K562 (cell line): ENCODE data around the gene SCYL1. TPM values are rescaled to one million over a fixed set of nuclear protein-coding genes. Genes with fewer than 3 reads are reported as not detected.
A peak's percentile ranks its signal among the peaks of the same experiment; 100 is the strongest.

Source experiments
- AFF1 ChIP-seq, 2 experiments: fragments of 450-650 bp; IDR thresholded peaks; 2 replicates each; pipeline ENCODE4 v1.6.1; 2018; ENCODE audit warnings: mild to moderate bottlenecking in 2 of 2, low read depth in 1 of 2; ENCODE audit not compliant: partially characterized antibody in 2 of 2
- ARHGAP35 ChIP-seq: fragments of 450-650 bp; IDR thresholded peaks from 2 replicates; pipeline ENCODE4 v1.6.1; 2018; ENCODE audit not compliant: partially characterized antibody
- CCNT2 ChIP-seq: IDR thresholded peaks from 2 replicates; pipeline ENCODE4 v1.6.1; 2011; ENCODE audit warnings: borderline replicate concordance, low read depth, mild to moderate bottlenecking, moderate library complexity, mixed read lengths, low read length; ENCODE audit not compliant: insufficient read length; ENCODE audit errors: extremely low read depth
- ETV5 ChIP-seq: sonication (generic); formaldehyde crosslinking; IDR thresholded peaks from 2 replicates; pipeline ENCODE4 v1.4.0; 2020; ENCODE audit warnings: low read depth, mild to moderate bottlenecking, missing genetic modification reagents
- HIVEP1 ChIP-seq: fragments of 250-450 bp; sonication (Bioruptor Pico); IDR thresholded peaks from 2 replicates; pipeline ENCODE4 v1.4.0; 2020; ENCODE audit warnings: mild to moderate bottlenecking
- MECOM ChIP-seq: fragments of 250-450 bp; sonication (Bioruptor Pico); IDR thresholded peaks from 2 replicates; pipeline ENCODE4 v1.8.0; 2022; ENCODE audit warnings: inconsistent platforms
- NR0B1 ChIP-seq: fragments of 450-650 bp; IDR thresholded peaks from one replicate; pipeline ENCODE4 v1.6.1; 2018; ENCODE audit warnings: mild to moderate bottlenecking, moderate library complexity; ENCODE audit not compliant: partially characterized antibody
- RBM17 ChIP-seq: fragments of 200-400 bp; formaldehyde crosslinking; IDR thresholded peaks from 2 replicates; pipeline ENCODE4 v1.6.1; 2017; ENCODE audit warnings: low read depth, mild to moderate bottlenecking, low read length, borderline replicate concordance
- SMARCB1 ChIP-seq: IDR thresholded peaks from 2 replicates; pipeline ENCODE4 v1.6.1; 2011; ENCODE audit warnings: improper control_type of control experiment, low read depth; ENCODE audit not compliant: insufficient read length
- ZBTB33 ChIP-seq: sonication (generic); formaldehyde crosslinking; IDR thresholded peaks from 2 replicates; pipeline ENCODE4 v1.8.1; 2023; ENCODE audit warnings: mild to moderate bottlenecking, missing genetic modification reagents
- ZBTB7A ChIP-seq: IDR thresholded peaks from 2 replicates; pipeline ENCODE4 v1.6.1; 2011; ENCODE audit warnings: low read depth, mild to moderate bottlenecking, low read length, moderate library complexity, borderline replicate concordance; ENCODE audit not compliant: control insufficient read depth
- ZFP30 ChIP-seq: fragments of 250-450 bp; sonication (Bioruptor Pico); IDR thresholded peaks from 2 replicates; pipeline ENCODE4 v1.8.0; 2022; ENCODE audit warnings: moderate library complexity, mild to moderate bottlenecking, inconsistent platforms, borderline replicate concordance
- ZNF253 ChIP-seq: fragments of 250-450 bp; sonication (Bioruptor Pico); conservative IDR thresholded peaks from 2 replicates; pipeline ENCODE4 v1.6.1; 2021; ENCODE audit warnings: mild to moderate bottlenecking
- ZNF436 ChIP-seq: fragments of 250-450, 450-650 bp; sonication (Bioruptor Pico); formaldehyde crosslinking; IDR thresholded peaks from 2 replicates; pipeline ENCODE4 v1.7.0; 2020; ENCODE audit warnings: mild to moderate bottlenecking
- polyA plus RNA-seq, 8 experiments: library from polyadenylated mRNA; depleted of rRNA in 4 of 8; stranded (reverse) in 5 of 8; unstranded in 3 of 8; fragments of >200 nt; fragmentation: Nextera tagmentation in 2 of 8; fragmentation: Illumina TruSeq in 1 of 8; extraction: Ambion mirVana in 2 of 8; extraction: Trizol in 1 of 8; gene quantifications; 2 replicates each; pipeline versions ENCODE4 v1.2.1 to v1.2.3, GENCODE V29; 2011 to 2014; ENCODE audit warnings: inconsistent platforms in 1 of 8, missing spikeins in 1 of 8
- total RNA-seq, 7 experiments: library from RNA; depleted of rRNA in 6 of 7; stranded (reverse); fragments of >200 nt in 6 of 7; fragmentation: Illumina TruSeq in 2 of 7; extraction: Trizol in 2 of 7; gene quantifications; 2 replicates each; pipeline versions ENCODE4 v1.2.1 to v1.2.3, GENCODE V29; 2011 to 2021; ENCODE audit warnings: low replicate concordance in 1 of 7
- TF ChIP-seq, protein P1 (sequence below): sonication (generic); formaldehyde crosslinking; IDR thresholded peaks from 2 replicates; pipeline ENCODE4 v1.8.0; 2022; ENCODE audit warnings: mild to moderate bottlenecking, missing genetic modification reagents
- TF ChIP-seq, protein P2 (sequence below): fragments of 250-450 bp; sonication (Bioruptor Pico); IDR thresholded peaks from 2 replicates; pipeline ENCODE4 v1.5.0; 2021; ENCODE audit warnings: mild to moderate bottlenecking, borderline replicate concordance

Gene SCYL1
- total and polyA plus RNA-seq, 9 of the 15 experiments (the other 6 are each of a cell fraction or from before 2014, with no cell fraction given): 1.9 to 145 (median 57.6) TPM

DNA sequence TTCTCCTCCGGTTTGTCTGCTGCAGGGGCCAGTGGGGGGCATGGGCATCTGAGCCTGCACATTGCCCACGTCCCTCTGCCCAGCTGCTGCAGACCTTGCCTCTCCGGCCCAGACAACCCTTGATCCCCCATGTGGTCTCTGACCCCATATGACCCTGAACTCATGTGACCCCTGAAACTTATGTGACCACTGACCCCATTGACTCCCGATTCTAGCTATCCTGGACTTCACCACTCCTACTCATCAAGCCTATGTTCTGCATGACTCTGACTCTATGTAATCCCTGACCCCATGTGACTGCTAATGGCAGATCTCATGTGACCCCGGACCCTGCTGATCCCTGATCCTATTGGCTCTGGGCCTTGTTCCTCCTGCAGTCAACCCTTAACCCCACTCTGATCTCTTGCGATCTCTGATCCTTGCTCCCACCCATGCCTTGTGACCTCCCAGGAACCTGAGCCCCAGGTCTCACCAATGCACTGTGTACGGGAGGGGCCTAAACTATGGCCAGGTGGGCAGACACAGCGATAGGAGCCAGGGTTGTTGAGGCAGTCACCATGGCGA is 27.6 kb downstream of the SCYL1 start (continued):
- TF ChIP-seq ZBTB7A (0 out of 2 replicates have a peak, but pooled peaks have one; percentile 4), CCNT2 (no peak), ZBTB33 (CRISPR knock-in tag) (0 out of 2 replicates have a peak, but pooled peaks have one; percentile 75), ETV5 (CRISPR knock-in tag) (no peak), SMARCB1 (no peak), ZNF253 (no peak), RBM17 (no peak), AFF1 (IDR thresholded peaks at IDR 0.05; ENCODE audit: low read depth in 1 of 2, partially characterized antibody in 2 of 2) (no peak), ARHGAP35 (no peak), MECOM (no peak), HIVEP1 (CRISPR knock-in tag) (no peak), ZNF436 (CRISPR knock-in tag) (no peak), NR0B1 (no peak), ZFP30 (CRISPR knock-in tag) (no peak)
- TF ChIP-seq, protein P1, sequence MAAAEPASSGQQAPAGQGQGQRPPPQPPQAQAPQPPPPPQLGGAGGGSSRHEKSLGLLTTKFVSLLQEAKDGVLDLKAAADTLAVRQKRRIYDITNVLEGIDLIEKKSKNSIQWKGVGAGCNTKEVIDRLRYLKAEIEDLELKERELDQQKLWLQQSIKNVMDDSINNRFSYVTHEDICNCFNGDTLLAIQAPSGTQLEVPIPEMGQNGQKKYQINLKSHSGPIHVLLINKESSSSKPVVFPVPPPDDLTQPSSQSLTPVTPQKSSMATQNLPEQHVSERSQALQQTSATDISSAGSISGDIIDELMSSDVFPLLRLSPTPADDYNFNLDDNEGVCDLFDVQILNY (CRISPR knock-in tag): 0 out of 2 replicates have a peak, but pooled peaks have one; percentile 33
- TF ChIP-seq, protein P2, sequence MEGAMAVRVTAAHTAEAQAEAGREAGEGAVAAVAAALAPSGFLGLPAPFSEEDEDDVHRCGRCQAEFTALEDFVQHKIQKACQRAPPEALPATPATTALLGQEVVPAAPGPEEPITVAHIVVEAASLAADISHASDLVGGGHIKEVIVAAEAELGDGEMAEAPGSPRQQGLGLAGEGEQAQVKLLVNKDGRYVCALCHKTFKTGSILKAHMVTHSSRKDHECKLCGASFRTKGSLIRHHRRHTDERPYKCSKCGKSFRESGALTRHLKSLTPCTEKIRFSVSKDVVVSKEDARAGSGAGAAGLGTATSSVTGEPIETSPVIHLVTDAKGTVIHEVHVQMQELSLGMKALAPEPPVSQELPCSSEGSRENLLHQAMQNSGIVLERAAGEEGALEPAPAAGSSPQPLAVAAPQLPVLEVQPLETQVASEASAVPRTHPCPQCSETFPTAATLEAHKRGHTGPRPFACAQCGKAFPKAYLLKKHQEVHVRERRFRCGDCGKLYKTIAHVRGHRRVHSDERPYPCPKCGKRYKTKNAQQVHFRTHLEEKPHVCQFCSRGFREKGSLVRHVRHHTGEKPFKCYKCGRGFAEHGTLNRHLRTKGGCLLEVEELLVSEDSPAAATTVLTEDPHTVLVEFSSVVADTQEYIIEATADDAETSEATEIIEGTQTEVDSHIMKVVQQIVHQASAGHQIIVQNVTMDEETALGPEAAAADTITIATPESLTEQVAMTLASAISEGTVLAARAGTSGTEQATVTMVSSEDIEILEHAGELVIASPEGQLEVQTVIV: no peak
